SK-N-SH (cell line): ENCODE results near the gene CD22. TPM values are rescaled to one million over a fixed set of nuclear protein-coding genes. Genes with fewer than 3 reads are reported as not detected.

Experiments
- CTCF ChIA-PET: fragments of 300-600, 350-600 bp; formaldehyde crosslinking; extraction: SDS; loops from one replicate; lab custom pipeline; 2021; lab: Yijun Ruan, JAX
- POLR2A ChIA-PET: fragments of 350-600 bp; sonication (Branson Sonifier 250); formaldehyde crosslinking; extraction: SDS; loops from one replicate; lab custom pipeline; 2020; ENCODE audit warnings: antibody characterized with exemption, inconsistent platforms; lab: Yijun Ruan, JAX
- DNase-seq: peaks from one replicate; pipeline ENCODE4 v3.0.0; 2012
- H2AFZ ChIP-seq: fragments of 200-600 bp; sonication (generic); 2 replicates; pipeline ENCODE4 v1.8.1; 2016; ENCODE audit warnings: antibody characterized with exemption, mild to moderate bottlenecking, low read depth
- H3F3A ChIP-seq: fragments of 200-600 bp; sonication (generic); replicated peaks from 2 replicates; pipeline ENCODE3; 2016; ENCODE audit warnings: antibody characterized with exemption, mild to moderate bottlenecking; ENCODE audit not compliant: insufficient read depth
- H3K27ac ChIP-seq, 2 experiments: fragments of 200-500 bp in 1 of 2; fragments of 200-600 bp in 1 of 2; sonication (Bioruptor generic) in 1 of 2; sonication (generic), shearing (Covaris generic) in 1 of 2; 2 replicates each; pipeline versions ENCODE4 v1.5.1 to v1.6.1; 2014 to 2016; ENCODE audit warnings: low read depth in 2 of 2, inconsistent platforms in 1 of 2, low read length in 1 of 2, mild to moderate bottlenecking in 1 of 2, mixed read lengths in 1 of 2
- H3K27me3 ChIP-seq: fragments of 200-600 bp; sonication (generic), shearing (Covaris generic); 2 replicates; pipeline ENCODE4 v1.6.1; 2016; ENCODE audit warnings: mixed run types; ENCODE audit not compliant: insufficient read depth
- H3K36me3 ChIP-seq, 2 experiments: fragments of 200-500 bp in 1 of 2; fragments of 200-600 bp in 1 of 2; sonication (Bioruptor generic) in 1 of 2; sonication (generic) in 1 of 2; replicated peaks in 1 of 2; 2 replicates each; pipeline versions ENCODE3 to v1.5.1; 2014 to 2016; ENCODE audit warnings: low read length in 1 of 2, mild to moderate bottlenecking in 1 of 2; ENCODE audit not compliant: insufficient read depth in 2 of 2, control insufficient read depth in 1 of 2
- H3K4me1 ChIP-seq, 2 experiments: fragments of 200-500 bp in 1 of 2; fragments of 200-600 bp in 1 of 2; sonication (Bioruptor generic) in 1 of 2; sonication (generic), shearing (Covaris generic) in 1 of 2; 2 replicates each; pipeline versions ENCODE4 v1.5.1 to v1.6.1; 2014 to 2016; ENCODE audit warnings: low read depth in 1 of 2, low read length in 1 of 2, mixed run types in 1 of 2; ENCODE audit not compliant: insufficient read depth in 2 of 2, control insufficient read depth in 1 of 2
- H3K4me2 ChIP-seq: fragments of 200-600 bp; sonication (generic), shearing (Covaris generic); 2 replicates; pipeline ENCODE4 v1.6.1; 2017; ENCODE audit warnings: mixed run types
- H3K4me3 ChIP-seq, 2 experiments: fragments of 200-500 bp in 1 of 2; fragments of 200-600 bp in 1 of 2; sonication (Bioruptor generic) in 1 of 2; sonication (generic), shearing (Covaris generic) in 1 of 2; 2 replicates each; pipeline versions ENCODE4 v1.5.1 to v1.8.1; 2014 to 2016; ENCODE audit warnings: low read depth in 2 of 2, inconsistent platforms in 1 of 2, low read length in 1 of 2, mild to moderate bottlenecking in 1 of 2, mixed read lengths in 1 of 2, moderate library complexity in 1 of 2
- H3K79me2 ChIP-seq: fragments of 200-600 bp; sonication (generic); 2 replicates; pipeline ENCODE4 v1.8.1; 2017; ENCODE audit warnings: mild to moderate bottlenecking; ENCODE audit not compliant: insufficient read depth
- H3K9ac ChIP-seq: fragments of 200-600 bp; sonication (generic); 2 replicates; pipeline ENCODE4 v1.6.1; 2017; ENCODE audit warnings: mixed run types
- H3K9me2 ChIP-seq: fragments of 200-600 bp; sonication (generic); 2 replicates; pipeline ENCODE4 v1.6.1; 2017; ENCODE audit warnings: mixed run types
- H3K9me3 ChIP-seq: fragments of 200-600 bp; sonication (generic); 2 replicates; pipeline ENCODE4 v1.6.1; 2017; ENCODE audit warnings: mixed run types, mild to moderate bottlenecking, moderate library complexity
- H4K20me1 ChIP-seq: fragments of 200-600 bp; sonication (generic); 2 replicates; pipeline ENCODE4 v1.6.1; 2017; ENCODE audit warnings: mild to moderate bottlenecking, mixed run types; ENCODE audit not compliant: insufficient read depth
- CHD2 ChIP-seq: fragments of 150-350 bp; IDR thresholded peaks from 2 replicates; pipeline ENCODE4 v1.6.1; 2018; ENCODE audit warnings: low read length; ENCODE audit not compliant: partially characterized antibody
- FOXJ3 ChIP-seq: sonication (generic); formaldehyde crosslinking; IDR thresholded peaks from 2 replicates; pipeline ENCODE4 v1.5.1; 2020; ENCODE audit warnings: mild to moderate bottlenecking, missing genetic modification reagents
- FOXM1 ChIP-seq: IDR thresholded peaks from 2 replicates; pipeline ENCODE4 v1.4.0; 2012; ENCODE audit warnings: low read depth, mild to moderate bottlenecking
- JUND ChIP-seq: IDR thresholded peaks from 2 replicates; pipeline ENCODE4 v1.4.0; 2012
- MXI1 ChIP-seq: IDR thresholded peaks from 2 replicates; pipeline ENCODE4 v1.6.1; 2012; ENCODE audit warnings: mild to moderate bottlenecking, low read depth, low read length, improper control_type of control experiment
- NRF1 ChIP-seq: IDR thresholded peaks from 2 replicates; pipeline ENCODE4 v1.6.1; 2012; ENCODE audit warnings: low read depth, mild to moderate bottlenecking, low read length
- RAD21 ChIP-seq: IDR thresholded peaks from 2 replicates; pipeline ENCODE4 v1.6.1; 2012; ENCODE audit warnings: mild to moderate bottlenecking, low read length
- RCOR1 ChIP-seq: fragments of 150-350 bp; IDR thresholded peaks from 2 replicates; pipeline ENCODE4 v1.6.1; 2017; ENCODE audit warnings: antibody characterized with exemption, low read length
- RFX5 ChIP-seq: IDR thresholded peaks from 2 replicates; pipeline ENCODE4 v1.6.1; 2012; ENCODE audit warnings: mild to moderate bottlenecking, improper control_type of control experiment, low read length
- RXRA ChIP-seq: IDR thresholded peaks from 2 replicates; pipeline ENCODE4 v1.4.0; 2012; ENCODE audit warnings: low read depth, mild to moderate bottlenecking, borderline replicate concordance
- SIN3A ChIP-seq: IDR thresholded peaks from 2 replicates; pipeline ENCODE4 v1.6.1; 2012; ENCODE audit warnings: low read depth, mild to moderate bottlenecking, low read length, moderate library complexity, borderline replicate concordance
- SMC3 ChIP-seq: IDR thresholded peaks from 2 replicates; pipeline ENCODE4 v1.6.1; 2012; ENCODE audit warnings: low read depth, low read length, improper control_type of control experiment
- TAF1 ChIP-seq: IDR thresholded peaks from 2 replicates; pipeline ENCODE4 v1.6.1; 2012; ENCODE audit warnings: low read depth, mild to moderate bottlenecking, low read length, moderate library complexity, borderline replicate concordance
- YY1 ChIP-seq: IDR thresholded peaks from 2 replicates; pipeline ENCODE4 v1.4.0; 2012; ENCODE audit warnings: low read depth, mild to moderate bottlenecking
- WGBS: methylation state at CpG from one replicate; pipeline ENCODE4 v1.1.6; 2017; ENCODE audit warnings: low lambda C conversion rate; 5-methylcytosine and 5-hydroxymethylcytosine counted together
- polyA plus RNA-seq, 3 experiments: library from polyadenylated mRNA; depleted of rRNA; stranded (reverse); fragments of >200 nt; gene quantifications; 2 replicates each; pipeline ENCODE4 v1.2.3, GENCODE V29; 2012
- TF ChIP-seq, protein P1 (sequence below): fragments of 150-350 bp; IDR thresholded peaks from 2 replicates; pipeline ENCODE4 v1.6.1; 2016; ENCODE audit warnings: mild to moderate bottlenecking, low read depth, low read length
- TF ChIP-seq, protein P2 (sequence below): IDR thresholded peaks from 2 replicates; pipeline ENCODE4 v1.4.0; 2012; ENCODE audit warnings: low read depth, borderline replicate concordance
- TF ChIP-seq, protein P3 (sequence below): IDR thresholded peaks from 2 replicates; pipeline ENCODE4; 2012

The CD22 gene
- polyA plus RNA-seq, 1 of the 3 experiments (the other 2 are of a cell fraction), result 0.18 TPM

DNA sequence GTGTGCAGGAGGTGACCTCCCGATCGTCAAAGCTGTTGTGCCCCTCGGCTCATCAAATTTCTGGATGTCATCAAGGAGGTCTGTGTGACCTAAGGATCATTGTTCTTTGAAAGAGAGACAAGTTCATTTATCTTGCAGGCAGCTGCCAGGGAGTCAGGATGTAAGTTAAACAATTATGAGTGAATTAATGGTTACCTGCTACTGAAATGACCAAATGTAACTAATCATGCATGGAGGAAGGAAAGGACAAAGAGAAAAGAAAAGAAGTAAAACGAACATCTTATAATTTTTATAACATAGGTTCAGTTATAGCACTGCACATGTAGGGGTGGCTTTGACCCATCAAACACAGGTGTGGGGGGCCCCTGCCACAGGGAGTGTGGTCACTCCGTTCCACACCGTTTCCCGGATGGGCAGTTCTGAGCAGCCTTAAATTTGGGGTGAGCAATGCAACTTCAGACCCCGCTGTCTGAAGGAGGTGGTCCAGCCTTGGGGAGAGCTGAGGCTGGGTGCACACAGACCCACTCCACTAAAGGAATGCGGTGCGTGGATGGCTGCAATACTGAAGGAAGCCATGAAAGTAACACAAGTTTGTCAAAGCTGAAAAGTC is 5.3 kb downstream of the CD22 start:
- Histone ChIP-seq H2AFZ (no peak overlapping the region), H3K9me2 (no peaks in the 10 kb centered on the region), H3K9ac (no peak overlapping the region), H3K4me1 (no peaks in the 10 kb centered on the region), H3K27me3 (peaks cover 86% of the 10 kb centered on the region), H3K27ac (no peak overlapping the region), H3K79me2 (no peaks in the 10 kb centered on the region), H3K36me3 (no peaks in the 10 kb centered on the region), H3K4me3 (no peak overlapping the region), H3K4me2 (no peak overlapping the region), H3F3A (no peaks in the 10 kb centered on the region), H4K20me1 (no peaks in the 10 kb centered on the region), H3K9me3 (no peaks in the 10 kb centered on the region)
- CTCF ChIA-PET, result interaction anchor here (1.7 to 3.3 kb wide), 3 partner anchors 10 to 161 kb away, joined by 3 to 20 read pairs (median 4); no protein-coding TSS in a partner anchor
- POLR2A ChIA-PET, result no interaction called here
- WGBS, result 27% methylated on average over 10 of the region's 10 CpGs
- no peak for DNase-seq
- no peak for TF ChIP-seq FOXM1
- TF ChIP-seq JUND, result no peak
- TF ChIP-seq SMC3, result no peak
- no peak for TF ChIP-seq TAF1
- TF ChIP-seq, protein P1, sequence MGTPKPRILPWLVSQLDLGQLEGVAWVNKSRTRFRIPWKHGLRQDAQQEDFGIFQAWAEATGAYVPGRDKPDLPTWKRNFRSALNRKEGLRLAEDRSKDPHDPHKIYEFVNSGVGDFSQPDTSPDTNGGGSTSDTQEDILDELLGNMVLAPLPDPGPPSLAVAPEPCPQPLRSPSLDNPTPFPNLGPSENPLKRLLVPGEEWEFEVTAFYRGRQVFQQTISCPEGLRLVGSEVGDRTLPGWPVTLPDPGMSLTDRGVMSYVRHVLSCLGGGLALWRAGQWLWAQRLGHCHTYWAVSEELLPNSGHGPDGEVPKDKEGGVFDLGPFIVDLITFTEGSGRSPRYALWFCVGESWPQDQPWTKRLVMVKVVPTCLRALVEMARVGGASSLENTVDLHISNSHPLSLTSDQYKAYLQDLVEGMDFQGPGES, result no peak
- no peak for TF ChIP-seq RCOR1
- TF ChIP-seq, protein P2, sequence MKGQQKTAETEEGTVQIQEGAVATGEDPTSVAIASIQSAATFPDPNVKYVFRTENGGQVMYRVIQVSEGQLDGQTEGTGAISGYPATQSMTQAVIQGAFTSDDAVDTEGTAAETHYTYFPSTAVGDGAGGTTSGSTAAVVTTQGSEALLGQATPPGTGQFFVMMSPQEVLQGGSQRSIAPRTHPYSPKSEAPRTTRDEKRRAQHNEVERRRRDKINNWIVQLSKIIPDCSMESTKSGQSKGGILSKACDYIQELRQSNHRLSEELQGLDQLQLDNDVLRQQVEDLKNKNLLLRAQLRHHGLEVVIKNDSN, result no peak
- TF ChIP-seq SIN3A, result no peak
- no peak for TF ChIP-seq RFX5
- no peak for TF ChIP-seq RXRA
- no peak for TF ChIP-seq CHD2
- no peak for TF ChIP-seq YY1
- TF ChIP-seq NRF1, result no peak
- TF ChIP-seq RAD21, result no peak
- no peak for TF ChIP-seq FOXJ3 (CRISPR knock-in tag)
- TF ChIP-seq, protein P3, sequence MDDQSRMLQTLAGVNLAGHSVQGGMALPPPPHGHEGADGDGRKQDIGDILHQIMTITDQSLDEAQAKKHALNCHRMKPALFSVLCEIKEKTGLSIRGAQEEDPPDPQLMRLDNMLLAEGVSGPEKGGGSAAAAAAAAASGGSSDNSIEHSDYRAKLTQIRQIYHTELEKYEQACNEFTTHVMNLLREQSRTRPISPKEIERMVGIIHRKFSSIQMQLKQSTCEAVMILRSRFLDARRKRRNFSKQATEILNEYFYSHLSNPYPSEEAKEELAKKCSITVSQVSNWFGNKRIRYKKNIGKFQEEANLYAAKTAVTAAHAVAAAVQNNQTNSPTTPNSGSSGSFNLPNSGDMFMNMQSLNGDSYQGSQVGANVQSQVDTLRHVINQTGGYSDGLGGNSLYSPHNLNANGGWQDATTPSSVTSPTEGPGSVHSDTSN, result no peak
- TF ChIP-seq MXI1, result no peak
